NCI-H146 treated with DMSO at 0.1 percent for 48 hours (cell line): ENCODE data around the gene FSIP2.

Experiments used
- DNase-seq: peaks from one replicate; lab custom pipeline; 2025; ENCODE audit not compliant: unreplicated experiment; lab: John Stamatoyannopoulos, UW

FSIP2 gene, protein sequence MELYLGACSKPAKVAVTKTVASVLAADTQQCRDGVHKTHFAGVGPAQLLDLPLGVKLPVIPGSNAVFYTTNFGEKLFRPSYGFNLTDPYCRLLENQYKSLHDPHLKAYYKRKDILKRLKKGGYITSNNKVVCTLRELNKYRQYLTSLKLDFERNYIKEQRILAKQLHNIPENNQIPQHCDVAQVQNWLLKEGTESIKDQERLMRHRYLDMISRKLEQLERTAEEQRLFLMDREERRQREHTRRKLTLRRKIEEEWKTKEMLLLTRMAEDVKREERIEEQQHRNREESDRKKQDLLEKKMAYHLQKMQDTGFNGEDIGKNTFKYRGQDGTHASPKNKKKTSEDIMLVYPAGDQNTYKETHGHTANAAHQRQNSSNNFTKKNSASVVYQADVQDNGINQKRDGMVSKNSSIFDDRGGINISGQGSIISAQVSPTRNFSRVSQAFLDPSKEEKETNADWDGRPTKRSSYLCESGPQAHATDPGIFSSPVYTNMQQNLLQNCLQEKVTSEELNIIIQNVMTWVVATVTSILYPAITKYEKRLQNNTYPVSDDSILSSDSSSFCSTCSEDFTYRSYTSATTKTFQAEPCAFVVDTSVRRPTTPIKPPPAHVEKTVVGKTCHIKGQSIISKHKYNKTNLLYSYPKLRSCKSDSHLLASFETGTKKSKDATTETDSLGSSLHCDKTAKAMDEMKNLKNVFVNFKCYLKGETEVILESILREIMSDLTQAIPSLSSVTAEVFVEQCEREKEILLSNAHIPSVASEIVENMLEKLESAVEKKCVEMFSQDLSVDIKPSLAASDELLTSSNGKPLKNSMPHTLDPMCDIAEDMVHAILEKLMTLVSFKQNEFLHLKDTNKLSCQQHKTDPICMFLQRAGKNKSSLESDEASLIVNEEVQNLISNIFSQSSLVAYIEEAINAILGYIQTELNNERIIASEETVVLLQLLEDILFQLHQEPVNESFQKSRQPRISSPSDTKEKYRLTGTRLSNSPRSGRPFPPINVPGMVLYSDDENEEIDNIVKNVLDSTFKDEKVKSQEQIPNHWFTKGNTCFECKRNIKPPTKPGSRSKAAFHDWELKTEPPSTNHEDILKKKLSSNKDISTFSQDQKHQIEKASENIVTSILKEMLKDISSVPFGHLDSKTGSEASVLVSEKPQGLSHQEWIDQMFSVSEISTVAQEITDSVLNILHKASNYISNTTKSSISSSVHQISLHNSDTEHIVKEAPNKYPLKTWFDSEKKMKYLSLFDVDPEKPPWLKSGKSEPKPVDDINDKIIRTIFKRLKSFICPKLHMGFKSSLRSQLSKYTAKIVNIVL (N-terminal part only)

DNA sequence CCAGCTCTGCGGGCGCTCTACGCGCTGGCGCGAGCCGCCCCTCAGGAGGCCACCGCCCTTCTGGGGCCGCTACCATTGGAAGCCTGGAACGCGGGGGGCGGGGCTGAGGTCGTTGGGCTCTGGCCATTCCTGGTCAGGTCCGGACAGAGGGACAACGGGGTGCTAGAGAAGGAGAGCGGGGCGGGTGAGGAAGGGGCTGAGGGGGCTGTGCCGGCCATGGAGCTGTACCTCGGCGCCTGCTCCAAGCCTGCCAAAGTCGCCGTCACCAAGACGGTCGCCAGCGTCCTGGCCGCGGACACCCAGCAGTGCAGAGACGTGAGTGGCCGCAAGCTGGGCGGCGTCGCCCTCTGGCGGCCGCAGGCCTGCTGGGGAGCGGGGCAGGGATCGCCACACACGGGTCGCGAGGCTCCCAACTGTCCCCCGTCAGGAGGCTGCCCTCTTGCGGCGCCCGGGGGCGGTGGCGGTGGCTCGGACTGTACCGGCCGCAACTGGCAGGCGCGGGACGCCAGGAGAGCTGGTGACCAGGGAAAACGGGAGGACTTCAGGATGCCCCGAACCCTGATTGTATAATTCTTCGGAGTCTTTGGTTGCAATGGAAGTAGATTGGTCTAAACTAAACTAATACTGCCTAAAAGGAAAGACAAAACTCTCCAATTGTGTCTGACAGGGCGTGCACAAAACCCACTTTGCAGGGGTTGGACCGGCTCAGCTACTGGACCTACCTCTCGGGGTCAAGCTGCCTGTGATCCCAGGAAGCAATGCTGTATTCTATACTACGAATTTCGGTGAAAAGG, at the start of gene FSIP2:
Gene FSIP2 (plus strand): TSS at position 126 of the 794 bp plus-strand sequence. CDS start 91 bp downstream, at position 217.
- DNase-seq, result no peak

DNA sequence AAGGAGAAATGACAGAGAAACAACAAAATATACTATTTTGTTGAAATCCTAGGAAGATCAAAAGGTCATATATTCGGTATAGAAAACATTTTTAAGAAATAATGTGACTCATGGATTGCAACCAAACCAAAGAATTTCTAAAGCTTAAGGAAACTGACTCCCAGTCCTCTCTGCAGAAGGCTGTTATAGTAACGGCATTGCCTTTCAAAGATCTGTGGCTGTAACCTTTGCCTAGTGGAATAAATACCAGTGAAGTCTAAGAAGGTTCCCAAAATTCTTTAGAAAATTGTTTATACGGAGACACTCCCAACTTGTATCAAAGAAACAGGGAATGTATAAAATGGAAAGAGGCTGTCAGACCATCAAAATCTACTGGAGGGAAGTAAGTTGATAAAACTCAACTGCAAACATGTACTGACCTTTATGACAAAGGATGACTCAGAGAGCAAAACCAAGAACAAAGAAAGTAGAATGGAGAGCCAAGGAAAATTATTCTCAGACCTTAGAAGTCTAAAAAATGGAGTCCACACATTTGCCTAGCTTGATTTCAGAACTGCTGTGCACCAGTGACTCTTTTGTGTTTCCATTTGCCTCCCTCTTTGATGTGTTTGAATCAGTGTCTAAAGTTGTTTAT, 48.6 kb upstream of the FSIP2 start:
- no peak for DNase-seq

DNA sequence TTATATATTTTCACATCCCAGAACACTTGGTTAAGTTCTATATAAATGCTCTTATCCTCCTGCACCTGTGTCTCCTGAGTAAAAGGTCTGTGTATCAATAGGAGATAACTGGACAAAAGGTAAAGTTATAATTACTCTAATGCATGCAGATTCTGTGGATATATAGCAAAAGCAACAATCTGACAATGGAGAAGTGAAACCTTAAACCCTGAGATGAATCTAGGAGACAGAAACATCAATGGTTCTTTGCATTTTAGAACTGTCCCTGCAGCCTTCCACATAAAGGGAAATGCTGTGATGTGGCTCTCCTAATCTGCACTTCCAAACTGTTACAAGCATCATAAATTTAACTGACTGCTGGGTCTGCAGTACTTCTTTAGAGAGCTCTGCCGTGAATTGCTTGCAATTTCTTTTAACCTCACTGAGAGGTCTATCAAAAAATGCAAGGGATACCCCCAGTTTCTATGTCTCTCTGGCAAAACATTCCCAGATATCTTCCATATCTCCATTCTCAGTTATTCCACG, 42.8 kb upstream of the FSIP2 start:
- DNase-seq, result peak; percentile 15

DNA sequence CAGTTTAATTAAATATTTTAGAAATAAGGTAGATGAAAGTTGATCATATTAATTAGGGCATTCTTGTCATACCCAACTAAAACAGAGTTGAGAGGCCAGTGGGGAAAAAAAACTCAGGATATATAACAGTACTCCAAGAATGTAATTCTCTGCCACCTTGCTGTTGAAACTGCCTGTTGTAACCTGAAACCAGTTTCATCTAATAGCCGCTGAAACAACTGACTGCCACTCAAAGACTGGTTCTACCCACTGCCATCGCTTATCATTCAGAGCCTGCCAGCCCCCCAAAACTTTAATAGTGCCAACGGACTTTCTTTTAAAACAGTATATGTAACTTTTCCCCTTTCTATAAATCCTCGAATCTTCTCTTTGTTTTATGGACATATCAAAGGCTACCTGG, 37.7 kb upstream of the FSIP2 start:
- no peak for DNase-seq

DNA sequence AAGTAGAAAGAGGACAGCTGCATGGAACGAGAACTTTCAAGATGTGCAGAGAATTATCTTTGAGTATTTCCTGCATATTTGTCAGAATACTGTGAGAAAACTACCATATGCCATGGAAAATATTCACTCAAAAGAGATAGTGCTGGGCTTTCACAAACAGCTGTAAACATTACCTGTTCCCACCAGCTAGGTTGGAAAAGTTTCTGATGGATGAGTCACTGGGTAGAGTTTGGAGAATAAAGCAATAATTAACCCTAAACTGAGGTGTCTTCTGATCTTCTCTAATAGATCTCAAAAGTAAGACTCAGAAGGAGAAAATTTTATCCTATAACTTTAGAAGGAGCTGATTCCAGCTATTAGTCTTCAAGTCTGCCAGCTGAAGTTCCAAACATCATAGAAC, 3.9 kb upstream of the FSIP2 start:
- DNase-seq, result no peak

DNA sequence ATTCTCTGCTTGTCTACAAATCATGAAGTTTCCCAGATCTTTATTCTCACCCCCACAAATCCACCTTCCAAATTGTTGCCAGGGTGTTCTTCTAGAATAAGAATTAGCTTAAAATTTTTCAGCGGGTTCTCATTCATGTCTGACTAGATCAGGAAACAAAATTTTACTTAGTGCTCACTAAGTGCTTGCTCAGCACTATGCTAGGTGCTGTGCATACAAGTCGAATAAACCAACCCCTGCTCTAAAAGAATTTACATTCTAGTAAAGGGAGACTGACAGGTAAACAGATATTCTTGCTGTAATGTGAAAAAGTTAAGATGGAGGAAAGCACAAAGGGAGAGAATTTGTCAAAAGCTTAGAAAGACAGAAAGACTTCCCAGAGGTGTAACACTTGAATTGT, 2.4 kb upstream of the FSIP2 start:
- DNase-seq, result no peak

DNA sequence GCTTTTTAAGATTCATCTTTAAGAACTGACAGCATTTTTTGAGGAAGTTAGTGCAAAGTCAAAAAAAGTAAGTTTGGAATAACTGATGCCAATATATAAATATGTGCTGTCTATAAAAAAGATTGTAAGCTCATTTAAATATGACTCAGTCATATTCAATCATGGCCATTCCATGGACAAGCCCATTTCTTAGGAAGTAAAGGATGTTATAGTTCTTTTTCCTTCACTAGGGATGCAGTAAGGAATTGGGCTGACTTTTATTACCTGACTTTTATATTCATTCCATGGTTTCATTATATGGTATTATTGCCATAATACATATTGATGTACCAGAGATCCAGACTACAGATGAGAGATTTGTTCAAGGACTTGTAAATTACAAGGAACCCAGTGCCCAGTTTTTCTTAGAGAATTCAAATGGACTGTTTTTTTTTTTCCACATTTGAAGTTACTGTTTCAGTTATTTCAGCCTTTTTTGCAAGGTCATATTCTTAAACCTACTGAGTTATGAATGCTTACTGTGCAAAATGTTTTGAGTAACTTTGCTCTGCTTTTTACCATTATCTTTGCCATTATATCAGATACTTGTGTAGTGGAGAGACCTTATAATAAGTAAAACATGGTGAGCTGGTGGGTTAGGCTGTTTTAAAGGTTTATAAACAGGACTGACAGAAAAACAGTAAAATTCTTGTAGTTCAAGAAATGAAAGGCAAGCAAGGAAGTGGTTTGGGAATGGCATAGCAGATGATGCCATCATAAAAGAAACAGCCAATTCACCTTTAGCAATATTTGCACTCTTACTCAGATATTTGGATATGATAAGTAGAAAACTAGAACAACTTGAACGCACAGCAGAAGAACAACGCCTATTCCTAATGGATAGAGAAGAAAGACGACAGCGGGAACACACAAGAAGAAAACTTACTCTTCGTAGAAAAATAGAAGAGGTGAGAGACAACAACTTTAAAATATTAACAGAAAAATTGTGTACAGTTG, 7.6 kb downstream of the FSIP2 start:
- no peak for DNase-seq

DNA sequence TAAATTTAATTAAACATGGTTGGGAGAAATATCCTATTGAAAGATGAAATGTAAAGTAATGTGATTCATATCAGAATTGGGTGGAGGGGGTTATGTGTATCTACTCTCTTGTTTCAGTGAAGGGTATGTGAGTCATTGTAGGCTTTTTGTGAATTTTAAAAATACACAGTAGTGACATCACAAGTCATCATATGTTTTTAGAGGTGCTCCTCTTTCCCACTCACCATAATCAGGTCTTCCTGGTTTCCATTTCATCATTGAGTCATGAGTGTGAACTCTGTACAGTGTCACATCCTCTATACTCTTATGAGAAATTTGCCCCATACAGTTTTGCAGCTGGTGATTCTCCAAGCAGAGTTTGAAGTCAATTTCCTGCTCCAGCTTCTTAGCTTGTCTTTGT, 18.8 kb downstream of the FSIP2 start:
- no peak for DNase-seq

DNA sequence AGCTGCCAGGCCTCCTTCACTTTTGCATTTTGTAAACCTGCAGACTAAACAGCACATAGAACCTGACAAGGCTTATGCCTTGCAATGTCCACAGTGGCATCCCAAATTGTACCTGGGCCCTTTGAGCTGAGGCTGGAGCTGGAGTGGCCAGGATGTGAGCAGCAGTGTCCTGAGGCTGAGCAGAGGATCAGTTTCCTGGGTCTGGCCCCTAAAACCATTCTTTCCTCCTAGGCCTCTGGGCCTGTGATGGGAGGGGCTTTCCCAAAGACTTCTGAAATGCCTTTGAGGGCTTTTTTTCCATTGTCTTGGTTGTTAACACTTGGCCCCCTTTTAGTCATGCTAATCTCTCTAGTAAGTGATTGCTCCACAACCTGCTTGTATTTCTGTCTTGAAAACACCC, 32.8 kb downstream of the FSIP2 start:
- DNase-seq, result no peak

DNA sequence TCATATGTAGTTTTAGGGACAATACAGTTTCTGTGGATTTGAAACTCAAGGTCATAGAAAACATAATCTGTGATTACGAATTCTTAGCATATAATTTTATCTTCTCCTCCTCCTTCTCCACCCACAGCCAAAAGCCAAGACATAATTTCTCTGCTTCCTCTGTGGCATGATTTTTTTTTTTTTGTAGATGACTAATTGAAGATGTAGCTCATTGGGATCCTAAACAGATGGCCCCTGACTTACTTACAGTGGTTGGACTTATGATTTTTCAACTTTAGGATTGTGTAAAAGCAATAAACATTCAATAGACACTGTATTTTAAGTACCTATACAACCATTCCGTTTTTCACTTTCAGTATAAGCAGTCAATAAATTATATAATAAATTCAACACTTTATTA, 42.3 kb downstream of the FSIP2 start:
- DNase-seq, result no peak

DNA sequence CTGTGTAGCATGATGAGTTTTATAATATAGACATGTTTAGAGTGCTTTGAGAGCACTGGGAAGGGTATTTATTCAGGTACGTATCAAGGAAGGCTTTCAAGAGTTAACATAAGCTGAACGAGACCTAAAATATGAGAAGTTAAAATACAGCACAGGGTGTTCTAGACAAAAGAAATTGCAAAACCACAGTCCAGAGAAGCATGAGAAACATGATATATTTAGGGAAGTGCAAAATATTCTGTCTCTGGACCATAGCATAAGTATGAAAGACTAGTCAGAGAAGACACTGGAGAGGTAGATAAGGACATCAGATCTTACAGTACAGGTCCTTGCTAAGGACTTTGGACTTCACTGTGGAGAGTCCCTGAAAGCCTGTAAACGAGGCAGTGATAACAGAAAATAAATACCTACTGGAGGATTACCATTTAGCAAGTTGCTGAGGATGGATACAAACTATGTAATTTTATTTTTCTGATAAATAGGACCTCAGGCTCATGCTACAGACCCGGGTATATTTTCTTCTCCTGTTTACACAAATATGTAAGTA, 43.7 kb downstream of the FSIP2 start:
- DNase-seq, result no peak

DNA sequence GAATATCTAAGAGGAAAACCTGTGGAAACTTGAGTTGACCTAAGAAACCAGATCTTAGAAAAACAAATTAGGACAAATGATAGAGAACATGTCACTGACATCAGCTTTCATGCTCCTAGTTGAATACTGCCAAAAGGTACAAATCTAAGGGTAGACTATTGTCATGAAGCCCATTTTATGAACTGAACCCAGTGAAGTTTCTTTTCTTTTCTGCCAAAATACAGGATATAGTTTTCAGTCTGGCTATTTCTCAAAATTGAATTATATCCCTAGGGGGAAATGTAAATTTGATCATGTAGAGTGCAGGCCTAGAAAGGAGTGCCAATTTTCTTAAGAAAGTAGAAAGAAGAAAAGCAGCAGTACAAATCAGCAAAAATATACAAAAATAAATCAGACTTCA, 46.6 kb downstream of the FSIP2 start:
- DNase-seq, result no peak

DNA sequence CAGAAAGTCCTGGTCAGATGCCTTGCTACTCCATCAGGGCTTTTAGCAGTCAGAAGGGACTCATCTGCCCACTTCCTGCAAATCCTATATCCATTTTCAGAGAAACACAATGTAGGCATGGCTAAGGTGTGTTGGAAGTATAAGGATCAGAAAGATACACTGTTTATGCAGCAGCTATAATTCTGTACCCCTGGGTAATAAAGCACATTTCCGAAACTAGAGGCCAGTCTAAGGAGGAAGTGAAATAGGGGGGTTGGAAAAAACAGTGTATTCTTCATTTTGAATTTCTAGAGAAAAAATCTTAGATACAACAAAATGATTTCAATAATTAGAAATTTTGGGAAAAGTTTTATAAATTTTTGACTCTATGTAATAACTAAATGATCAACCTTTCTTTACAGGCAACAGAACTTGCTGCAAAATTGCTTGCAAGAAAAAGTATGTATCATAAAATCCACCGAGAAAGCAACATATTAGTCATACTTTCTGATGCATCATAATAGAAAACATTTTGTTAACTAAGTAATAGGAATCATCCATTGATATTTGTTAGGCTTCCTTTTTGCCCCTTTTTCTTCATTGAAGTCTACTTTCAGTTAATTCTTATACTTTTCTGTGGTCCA, 47.4 kb downstream of the FSIP2 start:
- DNase-seq, result no peak

DNA sequence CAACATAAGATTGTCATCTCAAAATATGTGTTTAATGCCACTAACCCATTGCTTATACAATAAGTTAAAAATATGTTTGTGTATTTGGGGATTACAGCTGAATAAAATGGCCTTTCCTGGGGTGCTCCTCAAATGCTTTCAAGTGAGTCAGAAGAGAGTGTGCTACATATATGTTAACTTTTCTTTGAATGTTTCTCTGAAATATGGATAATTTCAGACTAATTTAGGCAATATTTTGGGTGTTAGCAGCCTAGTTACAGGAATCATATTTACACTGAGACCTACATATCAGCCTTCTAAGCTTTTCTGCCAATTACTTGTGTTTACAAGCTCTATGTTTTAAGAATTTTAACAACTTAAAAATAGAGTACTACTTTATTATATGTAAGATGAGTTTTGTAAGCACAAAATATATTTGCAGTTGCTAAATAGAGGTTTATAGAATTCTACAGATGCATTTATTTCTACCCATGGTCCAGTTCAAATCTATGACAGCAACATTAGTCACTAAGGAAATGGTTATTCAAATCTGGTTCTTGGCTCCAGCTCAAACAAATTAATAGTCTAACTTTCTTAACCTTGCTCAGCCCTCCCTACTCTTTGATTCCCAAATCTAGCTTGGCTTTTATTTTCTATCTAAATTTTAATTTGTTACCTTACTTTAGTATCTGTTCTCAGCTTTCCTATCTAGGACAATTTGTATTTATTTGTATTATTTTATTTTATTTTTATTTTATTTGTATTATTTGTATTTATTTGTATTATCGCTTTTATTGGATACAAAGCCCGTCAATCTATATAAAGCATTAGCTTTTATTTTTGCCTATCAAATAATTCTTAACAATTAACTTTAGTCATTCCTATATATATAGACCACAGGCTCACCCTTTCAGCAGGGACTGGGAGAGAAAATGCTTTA, 48.9 kb downstream of the FSIP2 start:
- DNase-seq, result no peak

DNA sequence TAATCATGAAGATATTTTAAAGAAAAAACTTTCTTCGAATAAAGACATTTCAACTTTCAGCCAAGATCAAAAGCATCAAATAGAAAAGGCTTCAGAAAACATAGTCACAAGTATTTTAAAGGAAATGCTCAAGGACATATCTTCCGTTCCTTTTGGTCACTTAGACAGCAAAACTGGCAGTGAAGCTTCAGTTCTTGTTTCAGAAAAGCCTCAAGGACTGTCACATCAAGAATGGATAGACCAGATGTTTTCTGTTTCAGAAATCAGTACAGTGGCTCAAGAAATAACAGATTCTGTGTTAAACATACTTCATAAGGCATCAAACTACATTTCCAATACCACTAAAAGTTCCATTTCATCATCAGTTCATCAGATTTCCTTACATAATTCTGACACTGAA, 51.8 kb downstream of the FSIP2 start:
- no peak for DNase-seq

DNA sequence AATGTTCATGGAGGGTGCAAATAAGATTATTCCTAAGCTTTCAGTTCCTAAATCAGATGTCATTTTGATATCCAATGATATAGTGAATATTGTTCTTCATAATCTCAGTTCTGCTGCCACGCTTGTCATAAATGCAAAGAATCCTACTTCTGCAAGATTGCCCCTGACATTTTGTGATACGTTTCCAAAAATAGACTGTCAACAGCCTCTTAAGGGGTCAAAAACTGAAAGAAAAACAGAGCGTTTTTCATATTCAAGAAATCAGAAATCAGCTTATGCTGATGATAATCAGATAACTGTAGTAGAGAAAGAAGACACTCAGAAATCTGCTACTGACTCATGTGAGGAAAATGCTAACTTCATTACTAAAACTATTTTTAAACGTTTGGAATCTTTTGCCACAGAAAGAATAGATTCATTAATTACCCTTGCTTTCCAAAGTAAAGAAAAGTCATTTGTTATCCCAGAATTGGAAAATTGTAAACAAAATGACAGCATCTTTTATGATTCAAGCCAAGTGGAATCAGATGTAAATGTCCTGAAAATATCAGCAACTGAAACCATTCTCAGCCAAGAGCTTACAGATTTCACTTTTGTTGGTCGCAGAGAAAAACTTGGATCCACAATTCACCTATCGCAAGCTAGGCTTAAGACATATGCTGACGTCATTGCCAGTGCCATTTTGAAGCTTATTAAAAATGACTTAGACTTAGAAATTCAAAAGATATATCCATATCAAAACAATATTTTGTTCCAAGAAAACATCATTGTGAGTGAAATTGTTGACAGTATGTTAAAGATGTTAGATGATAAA, 55.1 kb downstream of the FSIP2 start:
- DNase-seq, result no peak
